DMS79 (cell line): ENCODE results near the gene KIF26B.
"Not testable (repeated sequence)": the region's sequence is repeated elsewhere in the genome, so short reads cannot be mapped to it uniquely, and the experiment has no call there.

Source experiments
- DNase-seq: peaks from one replicate; lab custom pipeline; 2025; lab: John Stamatoyannopoulos, UW

KIF26B gene

DNA sequence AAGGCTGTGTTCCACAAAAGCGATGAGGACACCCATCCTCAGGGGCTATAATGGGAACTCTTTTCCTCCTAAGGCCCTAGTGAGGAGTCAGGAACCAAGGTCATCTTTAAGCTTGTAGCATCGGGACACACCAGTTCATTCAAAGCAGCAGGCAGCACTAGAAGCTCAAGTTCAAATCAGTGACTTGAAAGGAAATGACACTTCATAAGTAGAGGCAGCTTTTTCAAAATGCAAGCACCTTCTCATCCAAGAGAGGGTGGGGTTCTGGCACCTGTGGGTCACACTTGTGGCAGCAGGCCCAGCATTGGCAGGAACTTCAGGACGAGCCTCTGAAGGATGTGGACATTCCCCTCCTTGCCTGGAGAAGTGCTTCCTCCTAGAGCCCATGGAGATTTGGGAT, 496.3 kb downstream of the KIF26B start:
- no peak for DNase-seq

DNA sequence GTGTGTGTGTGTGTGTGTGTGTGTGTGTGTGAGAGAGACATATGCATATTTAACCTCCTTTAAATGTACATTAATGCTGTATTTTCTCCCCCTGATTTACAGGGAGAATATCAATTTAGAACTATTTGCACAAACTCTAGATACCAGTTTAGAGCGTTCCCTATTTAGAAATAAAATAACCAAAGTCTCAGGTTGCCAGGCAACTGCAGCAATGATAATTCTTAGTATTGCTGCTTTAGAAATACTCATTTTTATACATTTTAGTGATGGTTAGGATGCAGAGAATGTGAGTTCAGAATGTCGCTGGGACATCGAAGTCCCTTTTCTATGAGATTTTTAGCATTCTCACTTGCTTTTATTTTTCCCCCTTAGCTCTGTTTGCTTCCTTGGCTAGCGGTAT, 497.3 kb downstream of the KIF26B start:
- no peak for DNase-seq

DNA sequence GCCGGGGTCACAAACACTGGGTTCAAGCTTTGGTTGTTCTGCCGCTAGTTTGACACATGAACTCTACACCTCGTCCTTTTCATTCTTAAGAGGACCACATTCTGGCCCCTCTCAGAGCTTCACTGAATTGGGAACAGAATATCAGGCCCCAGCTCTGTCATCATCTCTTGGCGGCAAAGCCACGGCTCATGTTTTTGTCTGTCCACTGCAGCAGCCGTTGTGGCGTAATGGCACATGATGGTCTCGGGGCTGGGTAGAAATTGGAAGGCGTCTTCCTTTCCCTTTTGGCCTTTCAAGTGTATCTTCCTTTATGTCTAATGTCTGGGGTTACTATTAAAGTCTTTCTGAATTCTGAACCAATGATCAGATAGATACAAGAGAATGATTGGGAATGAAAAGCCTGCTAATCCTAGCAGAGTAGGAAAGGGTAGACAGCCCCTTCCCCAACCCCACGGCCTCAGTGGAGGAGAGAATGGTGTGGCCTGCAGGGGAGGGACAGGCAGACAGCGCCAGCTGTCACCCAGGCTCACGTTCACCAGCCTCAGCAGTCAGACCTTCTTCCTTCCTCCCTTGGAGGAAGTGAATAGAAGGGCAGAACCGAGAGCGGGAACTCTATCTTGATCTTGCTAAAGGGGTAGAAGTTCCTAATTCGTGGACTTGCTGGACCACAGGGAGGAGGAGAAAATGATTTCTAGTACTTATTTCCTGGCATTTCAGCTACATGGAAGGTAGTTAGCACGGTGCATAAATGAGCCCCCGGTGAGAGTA, 498.1 kb downstream of the KIF26B start:
- DNase-seq = no peak

DNA sequence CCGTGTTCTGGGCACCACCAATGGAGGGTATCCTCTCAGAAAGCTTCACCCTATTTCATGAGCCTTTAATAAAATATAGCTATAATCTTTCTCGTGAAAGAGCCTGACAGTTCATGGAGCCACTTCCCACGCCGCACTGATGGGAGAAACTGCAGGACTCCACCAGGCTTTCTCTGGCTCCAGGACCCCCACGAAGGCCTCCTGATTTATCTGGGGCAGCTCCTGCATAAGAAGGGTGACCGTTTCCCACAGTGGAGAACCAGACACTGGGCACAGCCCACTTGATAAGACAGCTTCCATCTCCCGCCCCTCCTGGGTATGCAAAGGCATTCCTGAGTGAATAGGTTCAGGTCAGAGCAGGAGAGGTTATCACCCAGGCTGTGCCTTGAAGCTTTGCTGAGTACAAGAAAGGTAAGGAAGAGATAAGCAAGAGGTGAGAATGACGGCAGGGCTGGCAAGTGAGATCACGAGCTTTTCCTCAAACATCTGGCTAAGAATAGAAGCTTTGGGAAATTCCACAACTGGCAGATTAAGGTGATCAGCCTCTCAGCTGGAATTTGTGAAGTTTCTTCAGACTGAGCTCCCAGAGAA, 499.8 kb downstream of the KIF26B start:
- no peak for DNase-seq

DNA sequence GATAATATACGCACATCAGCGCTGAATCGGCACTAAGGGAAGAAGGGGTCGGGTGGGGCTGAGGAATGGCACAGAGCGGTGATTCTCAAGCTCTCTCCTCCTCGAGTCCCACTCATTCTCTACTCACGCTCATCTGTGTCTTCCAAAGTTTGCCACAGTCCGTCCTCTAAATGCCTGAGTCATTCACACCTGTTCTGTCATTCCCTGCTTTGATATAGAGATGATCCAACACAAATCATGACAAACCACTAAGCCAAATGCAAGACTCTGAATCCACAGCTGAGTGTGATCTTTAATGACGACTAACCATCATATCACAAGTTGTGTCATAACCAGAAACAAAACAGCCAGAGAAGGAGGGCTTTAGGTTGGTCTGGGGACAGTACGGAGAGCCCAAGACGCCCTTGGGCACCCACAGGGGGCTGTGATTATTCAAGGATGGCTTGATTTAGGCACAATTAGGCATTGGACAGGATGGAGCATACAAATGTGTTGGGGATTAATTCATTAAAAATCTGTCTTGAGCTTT, 501.5 kb downstream of the KIF26B start:
- no peak for DNase-seq

DNA sequence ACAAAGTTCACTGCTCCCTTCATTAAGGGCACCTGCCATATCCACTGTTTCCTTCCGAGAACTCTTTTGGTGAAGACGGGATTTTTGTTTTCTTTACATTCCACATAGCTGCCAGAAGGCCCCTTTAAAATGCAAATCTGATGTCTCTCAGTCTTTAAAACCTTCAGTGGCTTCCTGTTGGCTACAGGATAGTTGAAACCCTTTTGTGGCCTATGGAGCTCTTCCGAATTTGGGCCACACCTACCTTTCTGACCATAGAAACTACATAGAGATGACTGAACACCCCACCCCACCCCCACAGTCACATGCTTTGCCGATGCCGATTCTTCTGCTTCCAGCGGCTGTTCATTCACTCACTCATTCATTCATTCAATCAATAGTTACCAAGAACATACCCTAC, 502.6 kb downstream of the KIF26B start:
- no peak for DNase-seq

DNA sequence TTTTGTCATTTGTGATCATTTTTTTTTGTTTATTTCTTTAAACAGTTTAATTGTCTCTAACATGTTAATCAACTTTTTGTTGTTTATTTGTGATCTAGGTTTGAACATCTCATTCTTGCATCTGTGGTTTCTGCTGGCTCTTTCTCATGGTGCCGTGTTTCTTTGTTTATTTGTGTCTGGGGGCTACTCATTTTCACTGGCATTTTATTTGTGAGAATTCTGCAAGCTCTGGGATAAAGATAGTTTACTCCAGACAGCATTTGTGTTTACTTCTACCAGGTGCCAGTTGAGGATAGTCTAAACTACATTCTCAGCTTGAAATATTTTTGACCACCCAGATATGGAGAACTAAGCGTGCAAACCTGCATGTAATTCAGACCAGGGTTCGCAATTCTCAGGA, 508.6 kb downstream of the KIF26B start:
- DNase-seq = no peak

DNA sequence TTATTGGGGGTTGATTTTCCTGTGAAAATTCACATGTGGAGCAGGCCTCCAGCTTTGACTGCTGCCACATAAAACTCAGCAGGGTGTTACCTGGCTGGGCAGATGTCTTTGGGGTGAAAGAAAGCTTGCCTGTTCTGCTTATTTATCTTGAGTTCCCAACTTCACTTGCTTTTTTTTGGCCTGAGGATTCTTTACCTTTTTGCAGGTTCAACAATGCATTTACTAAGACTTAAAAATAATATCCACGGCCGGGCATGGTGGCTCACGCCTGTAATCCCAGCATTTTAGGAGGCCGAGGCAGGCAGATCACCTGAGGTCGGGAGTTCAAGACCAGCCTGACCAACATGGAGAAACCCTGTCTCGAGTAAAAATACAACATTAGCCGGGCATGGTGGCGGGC, 509.1 kb downstream of the KIF26B start:
- DNase-seq = no peak

DNA sequence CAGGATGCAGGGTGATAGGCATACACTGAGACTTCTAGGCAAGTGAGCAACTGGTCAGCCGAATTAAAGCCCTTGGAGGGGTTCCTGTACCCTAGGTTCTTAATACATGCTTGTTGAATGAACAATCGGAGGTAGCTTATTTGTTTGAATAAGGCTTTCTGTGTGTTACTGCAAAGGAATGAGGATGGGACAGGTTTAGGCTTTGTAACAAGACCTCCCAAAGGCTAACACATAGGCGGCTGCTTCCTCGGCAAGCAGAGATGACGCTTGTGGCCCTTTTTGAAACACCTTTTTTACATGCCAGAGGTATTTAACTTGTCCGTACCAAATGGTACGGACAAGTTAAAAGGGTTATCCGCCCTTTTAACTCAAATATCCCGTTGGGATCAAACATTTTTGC, 511.6 kb downstream of the KIF26B start:
- no peak for DNase-seq

DNA sequence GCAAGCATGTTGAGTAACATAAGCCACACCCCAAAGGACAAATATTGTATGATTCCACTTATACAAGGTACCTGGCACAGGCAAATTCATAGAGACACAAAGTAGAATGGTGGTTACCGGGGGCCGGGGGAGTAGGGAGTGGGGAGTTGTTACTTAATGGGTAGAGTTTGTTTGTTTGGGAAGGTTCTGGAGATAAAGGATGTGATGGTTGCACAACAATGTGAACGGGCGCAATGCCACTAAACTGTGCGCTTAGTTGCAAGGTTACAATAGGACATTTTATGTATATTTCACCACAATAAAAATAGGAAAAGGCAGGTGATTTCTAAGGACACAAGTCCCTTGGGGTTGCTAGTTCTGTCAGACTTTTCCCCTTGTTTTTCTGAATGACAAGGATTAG, 516.6 kb downstream of the KIF26B start:
- no peak for DNase-seq

DNA sequence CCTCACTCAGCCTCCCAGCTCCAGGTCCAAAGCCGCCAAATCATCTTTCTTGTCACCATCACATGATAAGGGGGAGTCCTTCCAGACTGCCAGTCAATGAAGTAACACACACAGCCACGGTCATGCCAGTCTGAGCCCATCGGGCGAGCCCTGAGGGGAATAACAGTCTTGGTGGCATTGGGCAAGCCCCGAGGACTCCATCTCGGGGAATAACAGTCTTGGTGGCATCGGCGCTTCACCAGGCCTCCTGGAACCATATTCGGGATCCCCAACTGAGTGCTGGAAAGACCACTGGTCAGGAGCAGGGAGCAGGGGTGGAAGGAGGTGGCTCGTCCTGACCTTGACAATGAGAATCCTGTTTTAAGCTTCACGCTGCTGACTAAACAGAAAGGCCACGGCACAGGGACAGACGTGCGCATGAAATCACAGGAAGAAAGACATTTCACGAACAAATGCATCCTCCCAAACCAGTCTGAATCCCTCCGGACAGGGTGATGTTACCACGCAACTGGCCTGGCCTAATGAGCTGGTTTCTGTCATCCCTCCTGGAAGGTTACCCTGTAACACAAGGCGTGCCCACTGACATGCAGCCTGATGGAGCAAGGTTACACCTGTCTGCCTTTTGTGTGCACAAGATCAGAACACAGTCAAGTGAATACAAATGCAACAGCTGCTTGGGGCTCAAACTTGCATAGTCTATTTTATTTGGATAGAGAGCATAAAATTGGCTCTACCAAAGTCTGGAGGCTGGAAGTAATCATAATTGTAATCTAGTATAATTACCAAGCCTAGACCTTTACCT, 517.4 kb downstream of the KIF26B start:
- DNase-seq = no peak

DNA sequence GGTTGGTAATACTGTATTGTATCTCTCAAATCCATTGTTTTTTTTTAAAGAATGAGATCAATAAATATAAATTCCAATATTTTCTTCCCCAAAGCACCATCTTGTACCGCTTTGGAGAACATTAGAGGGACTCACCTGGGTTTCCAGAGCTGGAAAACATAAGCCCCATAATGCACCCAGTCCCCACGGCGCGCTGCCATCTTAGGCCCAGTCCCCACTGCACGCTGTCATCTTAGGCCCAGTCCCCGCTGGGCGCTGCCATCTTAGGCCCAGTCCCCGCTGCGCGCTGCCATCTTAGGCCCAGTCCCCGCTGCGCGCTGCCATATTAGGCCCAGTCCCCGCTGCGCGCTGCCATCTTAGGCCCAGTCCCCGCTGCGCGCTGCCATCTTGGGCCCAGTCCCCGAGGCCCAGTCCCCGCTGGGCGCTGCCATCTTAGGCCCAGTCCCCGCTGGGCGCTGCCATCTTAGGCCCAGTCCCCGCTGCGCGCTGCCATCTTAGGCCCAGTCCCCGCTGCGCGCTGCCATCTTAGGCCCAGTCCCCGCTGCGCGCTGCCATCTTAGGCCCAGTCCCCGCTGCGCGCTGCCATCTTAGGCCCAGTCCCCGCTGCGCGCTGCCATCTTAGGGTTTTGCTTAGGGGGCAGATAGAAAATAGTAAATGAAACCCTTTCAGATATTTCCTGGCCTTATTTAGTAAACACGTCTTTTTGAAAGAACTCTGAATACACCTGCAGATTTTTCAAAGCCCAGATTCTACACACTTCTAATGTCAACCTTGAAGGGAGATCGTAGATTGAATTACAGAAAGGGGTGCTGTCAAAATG, 518.3 kb downstream of the KIF26B start:
- DNase-seq = not testable (repeated sequence)

DNA sequence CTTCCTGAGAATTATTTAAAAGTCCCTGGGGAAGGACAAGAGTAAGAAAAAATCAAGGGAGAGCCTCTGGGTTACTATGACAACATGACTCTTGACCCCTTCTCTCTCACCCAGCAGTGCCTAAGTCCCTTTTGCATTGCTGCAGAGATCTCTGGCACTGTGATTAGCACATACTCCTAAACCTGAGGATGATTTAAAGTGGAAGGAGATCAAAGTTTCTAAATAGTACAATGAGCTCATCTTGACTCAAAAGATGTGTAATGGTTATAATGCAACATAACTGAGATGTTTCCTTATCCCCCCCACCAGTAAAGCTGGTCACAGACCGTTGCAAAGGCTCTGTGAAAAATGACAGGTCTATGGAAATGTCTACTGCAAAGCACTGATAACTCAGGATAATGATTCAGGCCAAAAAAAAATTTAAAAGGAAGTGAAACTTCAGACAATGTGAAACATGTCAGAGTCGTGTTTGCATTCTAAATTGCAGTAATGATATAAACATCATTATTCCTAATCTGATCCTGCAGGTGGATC, 519.2 kb downstream of the KIF26B start:
- DNase-seq = no peak

DNA sequence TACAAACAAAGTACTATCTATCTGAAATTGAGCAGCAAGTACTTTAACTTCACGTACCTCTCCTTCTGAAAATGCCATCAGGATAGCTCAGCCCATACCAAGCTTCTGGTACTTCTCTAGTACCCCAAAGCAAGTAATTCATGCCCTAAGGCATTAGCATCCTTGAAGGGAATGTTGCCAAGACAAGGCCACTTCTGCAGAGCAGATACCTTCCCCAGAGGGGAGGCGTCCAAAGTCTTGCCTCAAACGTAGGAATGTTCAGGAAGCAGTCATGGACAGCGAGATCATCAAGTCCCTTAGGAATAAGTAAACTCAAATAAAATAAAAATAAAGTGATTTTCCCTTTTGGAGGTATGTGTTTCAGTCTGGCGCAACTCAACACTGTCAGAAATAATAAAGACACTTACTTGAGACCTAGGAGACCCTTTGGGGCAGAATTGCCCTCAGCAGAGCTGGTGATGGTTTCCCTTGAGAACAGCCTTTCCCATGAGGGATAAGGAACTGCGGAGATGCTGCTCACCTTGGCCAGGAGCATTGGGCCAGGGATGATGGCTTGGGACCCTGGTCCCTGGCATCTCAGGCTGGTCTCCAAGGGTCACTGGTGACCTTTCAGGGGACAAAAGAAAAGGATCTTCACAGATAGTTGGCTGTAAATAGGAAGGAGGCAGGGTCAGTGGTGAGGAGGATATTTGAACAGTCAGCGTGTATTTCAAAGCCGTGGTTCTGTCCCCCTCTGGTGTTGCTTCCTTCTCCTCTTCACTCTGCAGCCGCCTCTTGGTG, 522.9 kb downstream of the KIF26B start:
- DNase-seq = no peak

DNA sequence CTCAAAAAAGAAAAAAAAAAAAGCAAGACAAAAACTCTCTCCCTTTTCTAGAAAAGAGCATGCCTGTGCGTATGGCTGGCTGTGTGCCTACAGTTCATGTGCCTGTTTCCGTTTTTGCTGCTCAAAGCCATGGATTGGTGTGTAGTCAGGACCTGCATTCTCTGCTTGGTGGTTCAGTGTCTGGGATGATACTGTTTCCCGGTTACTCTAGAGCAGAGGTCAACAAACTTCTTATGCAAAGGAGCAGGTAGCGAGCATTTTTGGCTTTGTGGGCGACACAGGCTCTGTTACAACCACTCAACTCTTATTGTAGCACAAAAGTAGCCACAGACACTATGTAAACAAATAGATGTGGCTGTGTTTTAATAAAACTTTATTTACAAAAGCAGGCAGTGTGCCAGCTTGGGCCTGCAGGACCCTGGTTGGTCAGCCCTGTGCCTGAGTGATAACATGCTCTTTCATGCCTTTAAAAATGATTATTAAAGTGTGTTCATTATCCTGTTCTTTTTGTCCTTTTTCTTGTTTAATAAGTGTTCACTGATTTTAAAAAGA, 524.2 kb downstream of the KIF26B start:
- no peak for DNase-seq

DNA sequence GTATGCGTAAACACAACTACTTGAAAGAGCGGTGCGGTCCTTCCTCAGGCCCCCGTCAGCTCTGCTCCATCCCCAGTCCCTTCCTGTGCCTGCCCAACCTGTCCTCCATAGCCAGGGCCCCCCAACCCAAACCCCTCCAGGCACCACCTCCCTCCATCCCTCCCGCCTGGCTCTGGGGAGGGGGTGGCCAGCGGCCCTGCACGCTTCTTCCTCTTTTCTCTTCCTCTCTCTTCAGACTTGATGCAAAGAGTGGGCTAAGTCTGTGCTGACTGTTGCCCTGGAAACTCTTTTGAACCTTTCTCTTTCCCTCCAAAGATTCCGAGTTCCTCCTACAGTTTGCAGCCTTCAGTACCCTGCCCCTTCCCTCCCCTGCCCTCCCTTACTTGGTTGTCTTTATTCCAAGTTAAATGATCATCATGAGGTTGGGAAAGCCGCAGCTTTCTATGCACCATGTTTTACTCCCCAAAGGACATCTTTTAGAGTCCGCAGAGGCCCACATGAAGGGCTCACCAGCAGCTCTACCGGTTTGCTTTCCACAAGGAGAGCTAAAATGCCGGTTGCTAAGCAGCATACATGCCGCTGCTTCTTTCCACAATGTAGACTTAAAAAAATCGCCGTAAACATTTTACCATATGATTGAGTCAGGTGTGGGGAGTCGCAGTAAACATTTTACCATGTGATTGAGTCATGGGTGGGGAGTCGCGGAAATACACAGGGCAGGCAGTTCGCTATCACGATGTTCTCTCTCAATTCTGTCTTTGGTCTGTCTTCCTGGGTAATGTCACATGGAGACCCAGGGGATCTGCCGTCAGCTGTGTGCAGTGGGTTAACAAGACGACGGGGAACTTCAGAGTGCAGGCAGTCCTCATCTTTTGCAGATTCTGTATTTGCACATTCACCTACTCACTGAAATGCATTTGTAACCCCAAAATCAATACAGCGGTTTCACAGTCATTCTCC, 525.3 kb downstream of the KIF26B start:
- DNase-seq = no peak

DNA sequence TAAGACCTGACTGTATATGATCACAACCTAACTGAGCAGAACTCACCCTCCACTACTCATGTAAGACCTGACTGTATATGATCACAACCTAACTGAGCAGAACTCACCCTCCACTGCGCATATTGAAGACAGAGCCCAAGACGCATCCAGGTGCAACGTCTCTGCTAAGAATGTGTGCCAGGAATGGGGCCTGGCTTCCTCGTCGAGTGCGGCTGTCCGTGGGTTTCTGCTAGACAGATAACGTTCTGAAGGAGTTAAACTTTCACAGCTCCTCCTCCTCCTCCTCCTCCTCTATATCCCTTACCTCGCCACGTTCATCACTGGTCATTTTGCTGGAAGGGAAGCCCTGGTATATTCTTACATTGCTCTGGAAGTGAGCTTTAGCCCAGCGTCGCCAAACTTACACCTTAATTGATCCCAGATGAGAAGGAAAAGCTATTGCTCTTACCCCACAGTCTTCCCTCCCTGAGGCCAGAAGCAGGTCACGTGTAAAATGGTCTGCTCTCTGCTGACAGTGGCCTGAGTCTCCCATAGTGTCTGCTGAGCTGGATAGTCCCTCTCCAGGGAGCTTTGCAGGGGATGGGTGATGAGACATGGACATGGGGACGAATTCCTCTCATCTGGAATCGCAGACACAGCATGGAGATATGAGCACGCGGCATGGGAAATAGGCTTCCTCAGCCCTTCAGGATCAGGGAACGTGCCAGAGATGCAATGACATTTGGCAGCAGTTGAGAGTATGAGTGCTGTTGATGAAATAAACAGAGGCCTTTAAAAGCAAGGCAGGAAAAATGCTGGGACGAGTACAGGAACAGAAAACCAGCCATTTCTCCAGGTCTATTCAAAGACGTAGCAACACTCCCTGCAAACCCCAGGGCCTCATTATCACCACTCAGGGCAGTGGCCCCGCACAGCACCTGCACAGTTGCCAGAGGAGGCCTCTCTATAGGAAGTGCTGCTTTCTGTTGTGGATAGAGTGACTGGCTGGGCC, 528.1 kb downstream of the KIF26B start:
- DNase-seq = peak; percentile 4

DNA sequence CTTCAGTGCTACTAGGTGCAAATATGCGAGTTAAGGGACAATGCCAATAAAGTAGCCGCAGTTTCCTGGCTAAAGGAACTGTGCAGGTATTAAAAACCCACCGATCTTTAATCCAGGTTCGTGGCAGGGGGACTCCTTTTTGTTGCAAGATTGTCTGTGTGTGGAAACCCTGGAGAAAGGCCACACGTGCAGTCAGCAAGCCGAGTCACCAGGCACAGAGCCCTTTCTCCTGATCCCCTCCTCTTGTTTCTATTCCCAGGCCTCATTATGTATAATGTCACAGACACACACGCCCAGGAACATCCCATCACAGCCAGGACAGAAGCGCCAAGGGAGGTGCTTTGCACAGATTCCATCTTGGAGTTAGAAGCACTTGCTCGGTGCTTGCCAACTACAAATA, 528.9 kb downstream of the KIF26B start:
- DNase-seq = no peak
